ENCODE results near the gene SGK2. TPM values are rescaled to one million over a fixed set of nuclear protein-coding genes. Genes with fewer than 3 reads are reported as not detected.
A peak's percentile ranks its signal among the peaks of the same experiment; 100 is the strongest.

SGK2 gene
- total RNA-seq, 1 donor from 2014 or later = 0.56 TPM

DNA sequence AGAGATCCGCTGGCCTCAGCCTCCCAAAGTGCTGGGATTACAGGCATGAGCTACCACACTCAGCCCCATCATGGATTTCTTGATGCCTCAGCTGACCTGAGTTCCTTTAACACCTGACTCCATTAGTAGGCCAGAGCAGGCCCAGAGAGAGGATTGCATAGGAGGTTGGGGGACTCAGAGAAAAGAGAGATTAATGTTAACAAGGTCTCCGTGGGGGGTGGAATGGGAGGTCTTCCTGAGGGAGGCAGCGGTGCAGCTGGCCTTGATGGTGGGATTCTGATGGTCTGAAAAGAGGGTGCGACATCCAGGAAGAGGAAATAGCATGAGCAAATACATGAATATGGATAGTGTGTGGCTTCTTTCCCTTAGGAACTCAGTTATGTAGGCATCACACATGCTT is 9.9 kb downstream of the SGK2 start:
- H3K27me3 Mint-ChIP-seq (ENCODE audit: unreplicated experiment) = peaks cover 9% of the 10 kb centered on the region
- TF ChIP-seq, protein P1, sequence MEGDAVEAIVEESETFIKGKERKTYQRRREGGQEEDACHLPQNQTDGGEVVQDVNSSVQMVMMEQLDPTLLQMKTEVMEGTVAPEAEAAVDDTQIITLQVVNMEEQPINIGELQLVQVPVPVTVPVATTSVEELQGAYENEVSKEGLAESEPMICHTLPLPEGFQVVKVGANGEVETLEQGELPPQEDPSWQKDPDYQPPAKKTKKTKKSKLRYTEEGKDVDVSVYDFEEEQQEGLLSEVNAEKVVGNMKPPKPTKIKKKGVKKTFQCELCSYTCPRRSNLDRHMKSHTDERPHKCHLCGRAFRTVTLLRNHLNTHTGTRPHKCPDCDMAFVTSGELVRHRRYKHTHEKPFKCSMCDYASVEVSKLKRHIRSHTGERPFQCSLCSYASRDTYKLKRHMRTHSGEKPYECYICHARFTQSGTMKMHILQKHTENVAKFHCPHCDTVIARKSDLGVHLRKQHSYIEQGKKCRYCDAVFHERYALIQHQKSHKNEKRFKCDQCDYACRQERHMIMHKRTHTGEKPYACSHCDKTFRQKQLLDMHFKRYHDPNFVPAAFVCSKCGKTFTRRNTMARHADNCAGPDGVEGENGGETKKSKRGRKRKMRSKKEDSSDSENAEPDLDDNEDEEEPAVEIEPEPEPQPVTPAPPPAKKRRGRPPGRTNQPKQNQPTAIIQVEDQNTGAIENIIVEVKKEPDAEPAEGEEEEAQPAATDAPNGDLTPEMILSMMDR (IDR thresholded peaks at IDR 0.05; ENCODE audit: partially characterized antibody, unreplicated experiment) = no peak
- no peak for DNase-seq
- no peak overlapping the region for H3K4me3 Mint-ChIP-seq (ENCODE audit: unreplicated experiment)
- H3K4me1 Mint-ChIP-seq (ENCODE audit: low read depth, unreplicated experiment) = peaks cover 4% of the 10 kb centered on the region
- no peaks in the 10 kb centered on the region for H3K9me3 Mint-ChIP-seq (ENCODE audit: unreplicated experiment)
- H3K36me3 Mint-ChIP-seq (ENCODE audit: unreplicated experiment) = no peaks in the 10 kb centered on the region
- peak overlapping the region; percentile 38 for H3K27ac Mint-ChIP-seq (ENCODE audit: unreplicated experiment)

DNA sequence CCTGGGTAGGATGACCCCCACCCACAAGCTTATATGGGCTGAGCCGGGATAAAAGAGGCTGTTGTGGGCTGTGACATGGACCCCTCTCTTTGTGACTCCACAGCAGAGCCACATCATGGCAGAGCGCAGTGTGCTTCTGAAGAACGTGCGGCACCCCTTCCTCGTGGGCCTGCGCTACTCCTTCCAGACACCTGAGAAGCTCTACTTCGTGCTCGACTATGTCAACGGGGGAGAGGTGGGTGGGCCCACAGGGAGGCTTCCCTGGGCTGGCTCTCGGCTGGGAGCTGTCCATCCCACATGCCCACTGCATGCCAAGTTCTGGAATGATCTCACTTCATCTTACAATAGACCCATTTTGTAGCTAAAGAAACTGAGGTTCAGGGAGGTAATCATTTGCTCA is 10.5 kb downstream of the SGK2 start:
- TF ChIP-seq, protein P1 (IDR thresholded peaks at IDR 0.05; ENCODE audit: partially characterized antibody, unreplicated experiment) = no peak
- no peak for DNase-seq
- Mint-ChIP-seq H3K9me3 (ENCODE audit: unreplicated experiment) (no peaks in the 10 kb centered on the region), H3K27ac (ENCODE audit: unreplicated experiment) (no peak overlapping the region), H3K4me3 (ENCODE audit: unreplicated experiment) (no peak overlapping the region), H3K27me3 (ENCODE audit: unreplicated experiment) (peaks cover 9% of the 10 kb centered on the region), H3K36me3 (ENCODE audit: unreplicated experiment) (no peaks in the 10 kb centered on the region), H3K4me1 (ENCODE audit: low read depth, unreplicated experiment) (peaks cover 4% of the 10 kb centered on the region)

DNA sequence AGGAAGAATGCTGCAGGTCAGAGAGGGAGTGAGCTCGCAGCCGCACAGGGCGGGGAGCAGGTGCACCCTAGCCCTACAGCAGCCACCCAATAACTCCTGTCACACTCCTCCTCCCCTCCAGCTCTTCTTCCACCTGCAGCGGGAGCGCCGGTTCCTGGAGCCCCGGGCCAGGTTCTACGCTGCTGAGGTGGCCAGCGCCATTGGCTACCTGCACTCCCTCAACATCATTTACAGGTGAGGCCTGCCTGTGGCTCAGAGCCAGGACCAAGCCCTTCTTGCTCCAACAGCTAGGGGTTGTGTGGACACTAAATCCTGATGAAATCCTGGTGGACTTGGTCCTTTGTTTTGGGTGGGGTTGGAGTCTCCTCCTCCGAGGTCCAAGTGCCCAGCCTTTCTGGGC is 11.7 kb downstream of the SGK2 start:
- no peaks in the 10 kb centered on the region for H3K9me3 Mint-ChIP-seq (ENCODE audit: unreplicated experiment)
- H3K27me3 Mint-ChIP-seq (ENCODE audit: unreplicated experiment) = peaks cover 4% of the 10 kb centered on the region

DNA sequence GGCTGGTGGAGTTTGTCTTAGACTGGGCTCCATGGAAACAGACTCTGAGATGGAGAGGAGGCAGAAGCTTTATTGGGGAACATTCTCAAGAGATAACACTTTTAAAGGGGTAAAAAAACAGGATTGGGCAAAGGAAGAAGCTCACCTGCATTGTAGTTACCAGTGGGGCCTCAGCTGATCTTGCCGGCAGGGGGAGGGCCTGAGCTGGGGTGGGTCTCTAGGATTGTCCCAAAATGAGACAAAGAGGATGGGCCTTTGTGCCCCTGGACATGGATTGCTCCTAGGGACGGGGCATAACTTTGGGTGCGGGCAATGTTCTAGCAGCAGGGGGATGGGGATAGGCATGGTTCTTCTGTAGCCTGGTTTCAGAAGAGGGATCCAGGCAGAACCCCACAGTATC is 12.5 kb downstream of the SGK2 start:
- H3K9me3 Mint-ChIP-seq (ENCODE audit: unreplicated experiment) = no peaks in the 10 kb centered on the region
- no peak for DNase-seq
- no peaks in the 10 kb centered on the region for H3K36me3 Mint-ChIP-seq (ENCODE audit: unreplicated experiment)
- peaks cover 4% of the 10 kb centered on the region for H3K27me3 Mint-ChIP-seq (ENCODE audit: unreplicated experiment)
- TF ChIP-seq, protein P1 (IDR thresholded peaks at IDR 0.05; ENCODE audit: partially characterized antibody, unreplicated experiment) = no peak
- no peak overlapping the region for H3K27ac Mint-ChIP-seq (ENCODE audit: unreplicated experiment)
- no peak overlapping the region for H3K4me3 Mint-ChIP-seq (ENCODE audit: unreplicated experiment)
- no peaks in the 10 kb centered on the region for H3K4me1 Mint-ChIP-seq (ENCODE audit: low read depth, unreplicated experiment)

More for the DNA sequence above, 11.7 kb downstream of the SGK2 start:
- no peak for DNase-seq
- H3K36me3 Mint-ChIP-seq (ENCODE audit: unreplicated experiment) = no peaks in the 10 kb centered on the region
- TF ChIP-seq, protein P1 (IDR thresholded peaks at IDR 0.05; ENCODE audit: partially characterized antibody, unreplicated experiment) = no peak
- H3K4me1 Mint-ChIP-seq (ENCODE audit: low read depth, unreplicated experiment) = no peaks in the 10 kb centered on the region
- H3K4me3 Mint-ChIP-seq (ENCODE audit: unreplicated experiment) = no peak overlapping the region
- no peak overlapping the region for H3K27ac Mint-ChIP-seq (ENCODE audit: unreplicated experiment)

DNA sequence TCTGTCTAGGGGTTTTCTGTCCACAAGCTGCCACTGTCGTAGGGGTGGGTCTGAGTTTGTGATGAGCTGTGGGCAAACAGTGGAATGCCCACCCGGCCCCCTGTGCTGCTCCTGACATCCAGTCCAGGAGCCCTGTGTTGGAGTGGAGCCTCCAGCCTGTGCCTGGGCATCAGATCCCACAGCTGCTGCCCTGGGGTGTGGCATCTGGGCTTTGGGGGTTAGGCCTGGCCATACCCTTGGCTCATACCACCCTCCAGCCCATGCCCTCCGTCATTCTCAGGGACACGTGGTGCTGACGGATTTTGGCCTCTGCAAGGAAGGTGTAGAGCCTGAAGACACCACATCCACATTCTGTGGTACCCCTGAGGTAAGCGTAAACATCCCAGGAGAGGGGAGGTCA is 12.9 kb downstream of the SGK2 start:
- TF ChIP-seq, protein P1 (IDR thresholded peaks at IDR 0.05; ENCODE audit: partially characterized antibody, unreplicated experiment) = no peak
- Mint-ChIP-seq H3K36me3 (ENCODE audit: unreplicated experiment) (no peaks in the 10 kb centered on the region), H3K27ac (ENCODE audit: unreplicated experiment) (no peak overlapping the region), H3K4me1 (ENCODE audit: low read depth, unreplicated experiment) (no peaks in the 10 kb centered on the region), H3K4me3 (ENCODE audit: unreplicated experiment) (no peak overlapping the region), H3K9me3 (ENCODE audit: unreplicated experiment) (peaks cover under 1% of the 10 kb centered on the region), H3K27me3 (ENCODE audit: unreplicated experiment) (peaks cover 4% of the 10 kb centered on the region)
- no peak for DNase-seq
